Natural killer cell (primary cell): ENCODE measurements around the gene SLC46A1. TPM values are rescaled to one million over a fixed set of nuclear protein-coding genes. Genes with fewer than 3 reads are reported as not detected.

Experiments
- ATAC-seq, 3 donors: fragments of 150-1000 bp in 2 of 3; fragments of 200-7000 bp in 1 of 3; cut with Tn5 transposase; 1 replicate in 1 of 3; 2 replicates in 2 of 3; pipeline ENCODE4 v1.10.0; 2021; ENCODE audit warnings: mild to moderate bottlenecking in 2 of 3, moderate library complexity in 2 of 3
- DNase-seq, 2 donors: peaks; one replicate each; pipeline versions ENCODE4 v3.0.0 to v3.0.0-alpha.2; 2013 to 2021; ENCODE audit warnings: mixed read lengths in 1 of 2
- H3K27ac ChIP-seq: one replicate; pipeline ENCODE4 v1.5.1; 2013; ENCODE audit warnings: mild to moderate bottlenecking, low read length
- H3K27me3 ChIP-seq: one replicate; pipeline ENCODE4 v1.6.1; 2013; ENCODE audit warnings: low read length; ENCODE audit not compliant: control insufficient read depth, insufficient read depth
- H3K36me3 ChIP-seq: one replicate; pipeline ENCODE4 v1.6.1; 2013; ENCODE audit warnings: low read length; ENCODE audit not compliant: control insufficient read depth, insufficient read depth
- H3K4me1 ChIP-seq: one replicate; pipeline ENCODE4 v1.6.1; 2013; ENCODE audit warnings: low read length; ENCODE audit not compliant: control insufficient read depth, insufficient read depth
- H3K4me3 ChIP-seq: one replicate; pipeline ENCODE4 v1.5.1; 2013; ENCODE audit warnings: low read length
- H3K9me3 ChIP-seq: one replicate; pipeline ENCODE4 v1.6.1; 2013; ENCODE audit warnings: low read length; ENCODE audit not compliant: control insufficient read depth, insufficient read depth
- H3K27ac Mint-ChIP-seq, 2 donors: one replicate each; pipeline ENCODE4 v1.8.0; 2022; ENCODE audit warnings: mild to moderate bottlenecking in 2 of 2, mixed read lengths in 2 of 2, moderate library complexity in 1 of 2
- H3K27me3 Mint-ChIP-seq, 2 donors: one replicate each; pipeline ENCODE4 v1.8.0; 2022; ENCODE audit warnings: low read depth in 2 of 2, mixed read lengths in 2 of 2
- H3K36me3 Mint-ChIP-seq: one replicate; pipeline ENCODE4 v1.8.0; 2022; ENCODE audit warnings: mixed read lengths
- H3K4me1 Mint-ChIP-seq, 2 donors: one replicate each; pipeline ENCODE4 v1.8.0; 2022; ENCODE audit warnings: mixed read lengths in 2 of 2
- H3K4me3 Mint-ChIP-seq: one replicate; pipeline ENCODE4 v1.8.0; 2022; ENCODE audit warnings: mild to moderate bottlenecking, moderate library complexity, mixed read lengths
- H3K9me3 Mint-ChIP-seq, 2 donors: one replicate each; pipeline ENCODE4 v1.8.0; 2022; ENCODE audit warnings: mixed read lengths in 2 of 2
- CTCF ChIP-seq: fragments of 200-600 bp; IDR thresholded peaks from one replicate; pipeline ENCODE4 v1.8.0; 2022; ENCODE audit warnings: antibody characterized with exemption
- WGBS: methylation state at CpG from one replicate; pipeline ENCODE4 v1.1.7; 2013; ENCODE audit warnings: missing lambda C conversion rate; ENCODE audit not compliant: insufficient coverage; 5-methylcytosine and 5-hydroxymethylcytosine counted together
- intact Hi-C: fragments of 100-400 bp; cut with micrococcal nuclease; formaldehyde crosslinking; loops from one replicate; pipeline ENCODE4 v1.14.2; 2022
- total RNA-seq, 4 donors: library from RNA; stranded (reverse); fragments of 120-200 nt in 1 of 4; gene quantifications; one replicate each; pipeline versions ENCODE4 v1.2.3 to v1.2.4, GENCODE V29; 2013 to 2022

The SLC46A1 gene
- total RNA-seq, 3 donors from 2014 or later (not counting 1 experiment from before 2014, with no cell fraction given): 0.54 to 0.84 (median 0.55) TPM

GRCh38 chr17:28345419-28346198 lies 60.4 kb downstream of the SLC46A1 start:
- Histone ChIP-seq H3K4me1 (no peaks in the 10 kb centered on the region), H3K27ac (no peak overlapping the region), H3K27me3 (no peaks in the 10 kb centered on the region), H3K9me3 (no peaks in the 10 kb centered on the region), H3K4me3 (no peak overlapping the region), H3K36me3 (peaks cover 81% of the 10 kb centered on the region)
- H3K36me3 Mint-ChIP-seq: no peaks in the 10 kb centered on the region
- H3K9me3 Mint-ChIP-seq: no peaks in the 10 kb centered on the region
- no peaks in the 10 kb centered on the region for H3K27me3 Mint-ChIP-seq
- no peak overlapping the region for H3K27ac Mint-ChIP-seq
- no peak for ATAC-seq
- WGBS: 92% methylated on average over 13 of the region's 13 CpGs
- H3K4me1 Mint-ChIP-seq: no peaks in the 10 kb centered on the region
- intact Hi-C loops: no loop called here
- TF ChIP-seq CTCF: no peak
- no peak for DNase-seq
- no peak overlapping the region for H3K4me3 Mint-ChIP-seq

Other genes with a start within 250 kb of the SLC46A1 start
- 1 to 10 TPM; 4.6 to 8.8 (median 7.5) TPM for gene TMEM97, start 87.0 kb downstream of the SLC46A1 start, total RNA-seq
- gene IFT20, start 70.7 kb downstream of the SLC46A1 start, total RNA-seq: 100 to 1,000 TPM in 1 of 3 donors, 10 to 100 TPM in 2; 50.0 to 109 (median 68.6) TPM
- gene TNFAIP1, start 70.5 kb downstream of the SLC46A1 start, total RNA-seq: 10 to 100 TPM; 10.5 to 15.7 (median 14.6) TPM
- 10 to 100 TPM; 30.8 to 37.0 (median 33.7) TPM for gene POLDIP2, start 48.7 kb downstream of the SLC46A1 start, total RNA-seq
- not detected for gene SEBOX, start 41.0 kb downstream of the SLC46A1 start, total RNA-seq
- gene VTN, start 35.9 kb downstream of the SLC46A1 start, total RNA-seq: not detected
- gene SARM1, start 34.5 kb downstream of the SLC46A1 start, total RNA-seq: 10 to 100 TPM; 25.7 to 33.0 (median 26.2) TPM
- not detected for gene SLC13A2, start 67.4 kb upstream of the SLC46A1 start, total RNA-seq
- gene FOXN1, start 100.1 kb upstream of the SLC46A1 start, total RNA-seq: not detected
- 100 to 1,000 TPM in 1 of 3 donors, 10 to 100 TPM in 2; 79.1 to 106 (median 79.3) TPM for gene UNC119, start 146.4 kb upstream of the SLC46A1 start, total RNA-seq
- 10 to 100 TPM; 88.3 to 95.3 (median 92.3) TPM for gene PIGS, start 165.3 kb upstream of the SLC46A1 start, total RNA-seq
- 10 to 100 TPM; 18.2 to 25.4 (median 23.0) TPM for gene ALDOC, start 170.7 kb upstream of the SLC46A1 start, total RNA-seq
- 10 to 100 TPM; 18.0 to 19.6 (median 19.3) TPM for gene SPAG5, start 192.8 kb upstream of the SLC46A1 start, total RNA-seq
- 10 to 100 TPM in 2 of 3 donors, 1 to 10 TPM in 1; 10.0 to 14.6 (median 14.0) TPM for gene RSKR, start 208.0 kb upstream of the SLC46A1 start, total RNA-seq
- 100 to 1,000 TPM; 169 to 199 (median 188) TPM for gene BLTP2, start 238.9 kb upstream of the SLC46A1 start, total RNA-seq